Fibroblast of lung (primary cell): ENCODE measurements around the gene PWP2.
"Not testable (repeated sequence)": the region's sequence is repeated elsewhere in the genome, so short reads cannot be mapped to it uniquely, and the experiment has no call there.

Source experiments
- CTCF ChIP-seq, 2 donors: IDR thresholded peaks in 1 of 2; conservative IDR thresholded peaks in 1 of 2; 1 replicate in 1 of 2; 2 replicates in 1 of 2; pipeline ENCODE4 v1.5.1; 2011 to 2012; ENCODE audit warnings: low read length in 2 of 2, control low read depth in 1 of 2, inconsistent platforms in 1 of 2, low read depth in 1 of 2, mild to moderate bottlenecking in 1 of 2
- EZH2 ChIP-seq: IDR thresholded peaks from 2 replicates; pipeline ENCODE4 v1.5.1; 2012; ENCODE audit warnings: low read length, control low read depth, mild to moderate bottlenecking; ENCODE audit errors: missing control alignments

- TF ChIP-seq EZH2; CTCF (conservative IDR thresholded peaks at IDR 0.05 in 1 of 2, IDR thresholded peaks at IDR 0.05 in 1 of 2; ENCODE audit: low read depth in 1 of 2, low read length in 2 of 2): not testable (repeated sequence)
Observed at GRCh38 chr21:44143996-44144395, 36.8 kb downstream of the PWP2 start.
